HepG2 (cell line): Measurements from ENCODE around the gene ZC3H8. TPM values are rescaled to one million over a fixed set of nuclear protein-coding genes. Genes with fewer than 3 reads are reported as not detected.

Experiments
- ARID4A ChIP-seq: sonication (generic); formaldehyde crosslinking; IDR thresholded peaks from 2 replicates; pipeline ENCODE4 v1.5.0; 2020; ENCODE audit warnings: mild to moderate bottlenecking, missing genetic modification reagents, borderline replicate concordance
- DBP ChIP-seq: sonication (generic); formaldehyde crosslinking; IDR thresholded peaks from 2 replicates; pipeline ENCODE4 v1.4.0; 2020; ENCODE audit warnings: missing genetic modification reagents; ENCODE audit errors: not compliant biosample characterization
- DRAP1 ChIP-seq: IDR thresholded peaks from 2 replicates; pipeline ENCODE4 v1.6.1; 2016; ENCODE audit warnings: missing genetic modification reagents, missing compliant biosample characterization
- ERF ChIP-seq: IDR thresholded peaks from 2 replicates; pipeline ENCODE4 v1.6.1; 2018; ENCODE audit warnings: missing biosample characterization, missing genetic modification reagents
- NFE2 ChIP-seq: sonication (generic); formaldehyde crosslinking; IDR thresholded peaks from 2 replicates; pipeline ENCODE4 v1.4.0; 2020; ENCODE audit warnings: missing genetic modification reagents
- NR2C2 ChIP-seq: sonication (generic); formaldehyde crosslinking; IDR thresholded peaks from 2 replicates; pipeline ENCODE4 v1.4.0; 2020; ENCODE audit warnings: missing genetic modification reagents, mild to moderate bottlenecking, moderate library complexity, borderline replicate concordance
- PCBP2 ChIP-seq: fragments of 200-400 bp; formaldehyde crosslinking; optimal IDR thresholded peaks from 2 replicates; pipeline ENCODE3; 2018; ENCODE audit warnings: low read length, low read depth; ENCODE audit not compliant: poor library complexity, severe bottlenecking
- SMYD3 ChIP-seq: sonication (generic); formaldehyde crosslinking; IDR thresholded peaks from 2 replicates; pipeline ENCODE4 v1.8.1; 2023; ENCODE audit warnings: mild to moderate bottlenecking, missing genetic modification reagents
- ZFP36 ChIP-seq: fragments of 150-350 bp; IDR thresholded peaks from 2 replicates; pipeline ENCODE4 v1.6.1; 2018; ENCODE audit warnings: borderline replicate concordance, low read length, low read depth; ENCODE audit not compliant: partially characterized antibody
- ZNF160 ChIP-seq: sonication (generic); formaldehyde crosslinking; IDR thresholded peaks from 2 replicates; pipeline ENCODE4 v1.8.0; 2022; ENCODE audit warnings: mild to moderate bottlenecking, inconsistent platforms, missing genetic modification reagents
- ZNF251 ChIP-seq: sonication (generic); formaldehyde crosslinking; IDR thresholded peaks from 2 replicates; pipeline ENCODE4 v1.9.0; 2021; ENCODE audit warnings: mild to moderate bottlenecking, missing genetic modification reagents
- ZNF407 ChIP-seq: sonication (generic); formaldehyde crosslinking; IDR thresholded peaks from one replicate; pipeline ENCODE4 v1.5.1; 2020; ENCODE audit warnings: mild to moderate bottlenecking, missing genetic modification reagents; ENCODE audit errors: not compliant biosample characterization
- ZNF558 ChIP-seq: sonication (generic); formaldehyde crosslinking; IDR thresholded peaks from 2 replicates; pipeline ENCODE4 v1.9.0; 2022; ENCODE audit warnings: mild to moderate bottlenecking, missing genetic modification reagents, borderline replicate concordance
- ZNF616 ChIP-seq: sonication (generic); formaldehyde crosslinking; IDR thresholded peaks from 2 replicates; pipeline ENCODE4 v1.5.0; 2020; ENCODE audit warnings: low read depth, mild to moderate bottlenecking, missing genetic modification reagents
- polyA plus RNA-seq, 8 experiments: library from polyadenylated mRNA; depleted of rRNA in 3 of 8; stranded (reverse) in 7 of 8; unstranded in 1 of 8; fragments of >200 nt; fragmentation: Illumina TruSeq in 4 of 8; extraction: Trizol in 4 of 8; gene quantifications; 2 replicates each; pipeline versions ENCODE4 v1.2.1 to v1.2.3, GENCODE V29; 2011 to 2016; ENCODE audit warnings: low read depth in 4 of 8, missing spikeins in 1 of 8, mixed read lengths in 1 of 8; ENCODE audit not compliant: insufficient read depth in 1 of 8
- total RNA-seq, 5 experiments: library from RNA; depleted of rRNA; stranded (reverse); fragments of >200 nt; fragmentation: Illumina TruSeq; extraction: Trizol; gene quantifications; 2 replicates each; pipeline ENCODE4 v1.2.3, GENCODE V29; 2016; ENCODE audit warnings: low read depth in 1 of 5

ZC3H8 gene
- total and polyA plus RNA-seq, 2 of the 13 experiments (the other 11 are each of a cell fraction or from before 2014, with no cell fraction given): 4.5 to 17.0 TPM

GRCh38 chr2:112259509-112260294, 4.9 kb upstream of the ZC3H8 start (continued):
- no peak for TF ChIP-seq ZNF407 (CRISPR knock-in tag)
- TF ChIP-seq ZNF160 (CRISPR knock-in tag): peak; percentile 7; the same call in 1 of the 2 replicates
- peak; percentile 40; the same call in 1 of the 2 replicates for TF ChIP-seq NR2C2
- TF ChIP-seq PCBP2: no peak
- no peak for TF ChIP-seq ZNF616 (CRISPR knock-in tag)
- TF ChIP-seq ZFP36: no peak
- TF ChIP-seq ARID4A: peak; percentile 62
- no peak for TF ChIP-seq NFE2
- TF ChIP-seq SMYD3 (CRISPR knock-in tag): 0 out of 2 replicates have a peak, but pooled peaks have one; percentile 56
- peak; percentile 46; the same call in 1 of the 2 replicates for TF ChIP-seq DRAP1
- TF ChIP-seq ZNF251 (CRISPR knock-in tag): no peak
- TF ChIP-seq DBP (CRISPR knock-in tag): no peak
- no peak for TF ChIP-seq ZNF558 (CRISPR knock-in tag)
- TF ChIP-seq ERF (CRISPR knock-in tag): peak; percentile 83
